ENCODE measurements around the gene MAP1B.

MAP1B gene

DNA sequence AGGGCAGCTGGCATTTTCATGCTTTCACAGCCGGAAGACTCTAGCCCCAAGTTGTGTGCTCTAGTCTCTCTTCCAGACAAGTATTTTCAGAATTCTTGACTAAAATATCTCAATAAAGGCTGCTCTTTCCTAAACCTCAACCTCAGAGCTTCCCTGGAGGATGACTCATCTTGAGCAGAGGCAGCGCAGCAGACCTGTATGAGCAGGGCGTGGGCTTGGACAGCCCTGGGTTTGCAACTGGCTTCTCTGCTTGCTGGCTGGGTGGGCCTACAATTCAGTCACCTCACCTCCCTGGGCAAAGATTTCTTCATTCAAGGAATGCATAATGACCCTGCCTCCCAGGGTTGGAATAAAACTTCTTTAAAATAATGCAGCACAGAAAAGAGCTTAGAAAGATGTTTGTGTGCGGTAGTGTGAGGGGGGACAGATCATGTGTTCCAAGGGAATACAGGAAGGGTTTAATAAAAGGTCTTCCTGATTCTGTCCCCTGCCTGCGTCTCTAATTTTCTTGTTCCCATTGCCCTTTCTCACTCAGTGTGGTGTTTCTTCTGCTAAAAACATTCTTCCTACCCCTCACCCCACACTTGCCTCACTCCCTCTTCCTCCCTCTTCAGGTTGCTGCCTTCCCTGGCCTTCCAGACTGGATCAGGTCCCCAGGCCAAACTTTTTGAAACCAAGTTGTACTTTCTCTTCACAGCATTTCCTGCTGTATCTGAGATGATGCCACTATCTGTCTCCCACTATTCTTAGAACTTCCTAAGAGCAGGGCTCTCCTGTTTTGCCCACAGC is 39.4 kb upstream of the MAP1B start:
- TF ChIP-seq, protein P1, sequence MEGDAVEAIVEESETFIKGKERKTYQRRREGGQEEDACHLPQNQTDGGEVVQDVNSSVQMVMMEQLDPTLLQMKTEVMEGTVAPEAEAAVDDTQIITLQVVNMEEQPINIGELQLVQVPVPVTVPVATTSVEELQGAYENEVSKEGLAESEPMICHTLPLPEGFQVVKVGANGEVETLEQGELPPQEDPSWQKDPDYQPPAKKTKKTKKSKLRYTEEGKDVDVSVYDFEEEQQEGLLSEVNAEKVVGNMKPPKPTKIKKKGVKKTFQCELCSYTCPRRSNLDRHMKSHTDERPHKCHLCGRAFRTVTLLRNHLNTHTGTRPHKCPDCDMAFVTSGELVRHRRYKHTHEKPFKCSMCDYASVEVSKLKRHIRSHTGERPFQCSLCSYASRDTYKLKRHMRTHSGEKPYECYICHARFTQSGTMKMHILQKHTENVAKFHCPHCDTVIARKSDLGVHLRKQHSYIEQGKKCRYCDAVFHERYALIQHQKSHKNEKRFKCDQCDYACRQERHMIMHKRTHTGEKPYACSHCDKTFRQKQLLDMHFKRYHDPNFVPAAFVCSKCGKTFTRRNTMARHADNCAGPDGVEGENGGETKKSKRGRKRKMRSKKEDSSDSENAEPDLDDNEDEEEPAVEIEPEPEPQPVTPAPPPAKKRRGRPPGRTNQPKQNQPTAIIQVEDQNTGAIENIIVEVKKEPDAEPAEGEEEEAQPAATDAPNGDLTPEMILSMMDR (conservative IDR thresholded peaks at IDR 0.05; ENCODE audit: control insufficient read depth, insufficient read depth, low read depth, low read length) = no peak
- no peak overlapping the region for H3K4me3 ChIP-seq (ENCODE audit: control insufficient read depth, low read depth, low read length)
- peak; percentile 77 for DNase-seq (ENCODE audit: low read depth)

DNA sequence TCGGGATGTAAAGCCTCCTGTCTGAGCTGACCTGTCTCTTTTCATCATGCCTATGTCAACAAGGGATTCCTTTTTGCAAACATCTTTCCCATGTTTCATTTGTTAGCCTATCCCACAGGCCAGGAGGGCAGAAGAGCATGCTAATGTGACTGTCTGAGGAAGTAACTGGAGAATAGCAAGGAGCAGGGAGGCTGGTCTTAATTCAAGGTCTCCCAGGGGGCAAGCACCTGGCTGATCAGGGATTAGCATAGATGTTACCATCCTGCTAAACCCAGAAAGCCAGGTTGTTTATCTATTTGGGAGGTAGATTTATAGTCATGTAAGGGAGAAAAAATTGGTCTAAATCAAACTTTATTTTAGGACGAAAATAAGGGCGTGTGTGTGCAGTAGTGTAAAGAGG is 36.7 kb upstream of the MAP1B start:
- DNase-seq (ENCODE audit: low read depth) = no peak
- TF ChIP-seq, protein P1 (conservative IDR thresholded peaks at IDR 0.05; ENCODE audit: control insufficient read depth, insufficient read depth, low read depth, low read length) = no peak

DNA sequence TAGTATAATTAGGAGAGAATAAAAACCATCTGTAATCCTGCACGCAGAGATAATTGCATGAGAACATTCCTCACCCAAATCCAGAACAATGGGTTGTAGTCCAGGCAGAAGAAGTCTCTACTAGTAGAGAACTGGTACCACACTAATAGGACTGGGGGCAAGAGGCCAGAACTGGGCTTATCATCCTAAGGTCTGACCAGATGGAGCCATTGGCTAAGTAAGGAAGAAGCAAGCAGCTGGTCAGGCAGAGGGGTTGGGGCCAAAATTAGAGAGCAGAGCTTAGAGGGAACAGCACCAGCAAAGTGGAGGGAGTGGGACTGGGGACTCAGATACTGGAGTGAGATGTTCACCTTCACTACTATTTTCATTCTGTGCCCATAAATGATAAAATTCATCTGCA is 35.4 kb upstream of the MAP1B start:
- TF ChIP-seq, protein P1 (conservative IDR thresholded peaks at IDR 0.05; ENCODE audit: control insufficient read depth, insufficient read depth, low read depth, low read length) = no peak
- no peak for DNase-seq (ENCODE audit: low read depth)
- no peak overlapping the region for H3K4me3 ChIP-seq (ENCODE audit: control insufficient read depth, low read depth, low read length)

More for the DNA sequence above, 36.7 kb upstream of the MAP1B start:
- no peak overlapping the region for H3K4me3 ChIP-seq (ENCODE audit: control insufficient read depth, low read depth, low read length)

DNA sequence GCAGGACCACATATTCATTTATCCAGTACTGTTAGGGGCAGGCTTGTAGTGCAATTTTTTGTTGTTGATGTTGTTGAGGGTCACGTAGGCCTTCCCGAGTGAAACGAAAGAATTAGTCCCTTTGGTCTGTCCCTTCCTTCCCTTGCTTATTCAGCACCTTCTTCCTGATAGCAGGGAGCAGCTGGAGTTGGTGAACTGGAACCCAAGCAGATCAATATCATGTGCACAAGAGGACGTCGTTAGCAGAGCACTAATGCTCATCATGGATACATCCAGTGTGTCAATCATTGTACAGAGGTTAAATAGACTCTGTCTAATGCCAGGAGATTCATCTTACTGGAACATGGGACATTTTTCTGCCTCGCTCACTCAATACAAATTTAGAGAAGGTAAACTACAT is 33.0 kb upstream of the MAP1B start:
- DNase-seq (ENCODE audit: low read depth) = no peak
- TF ChIP-seq, protein P1 (conservative IDR thresholded peaks at IDR 0.05; ENCODE audit: control insufficient read depth, insufficient read depth, low read depth, low read length) = no peak
- no peak overlapping the region for H3K4me3 ChIP-seq (ENCODE audit: control insufficient read depth, low read depth, low read length)

DNA sequence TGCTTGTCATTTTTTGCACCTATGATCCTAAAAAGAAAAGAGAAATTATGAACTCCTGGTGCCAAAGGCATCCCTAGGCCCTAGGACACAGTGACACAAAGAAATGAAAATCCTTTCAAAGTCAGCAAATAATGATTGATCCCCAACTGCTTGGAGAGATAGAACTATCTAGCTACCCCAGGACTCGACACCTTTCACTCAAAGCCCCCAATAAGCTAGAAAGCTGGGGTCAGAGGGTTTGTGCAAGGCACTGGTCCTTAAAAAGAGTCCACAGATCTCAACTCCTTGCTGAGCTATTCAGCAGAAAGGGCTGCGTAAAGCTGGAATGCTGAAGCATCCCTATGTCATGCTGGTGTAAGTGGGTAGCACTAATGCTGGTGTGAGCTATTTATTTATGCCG is 31.8 kb upstream of the MAP1B start:
- no peak for DNase-seq (ENCODE audit: low read depth)
- TF ChIP-seq, protein P1 (conservative IDR thresholded peaks at IDR 0.05; ENCODE audit: control insufficient read depth, insufficient read depth, low read depth, low read length) = no peak
- no peak overlapping the region for H3K4me3 ChIP-seq (ENCODE audit: control insufficient read depth, low read depth, low read length)

DNA sequence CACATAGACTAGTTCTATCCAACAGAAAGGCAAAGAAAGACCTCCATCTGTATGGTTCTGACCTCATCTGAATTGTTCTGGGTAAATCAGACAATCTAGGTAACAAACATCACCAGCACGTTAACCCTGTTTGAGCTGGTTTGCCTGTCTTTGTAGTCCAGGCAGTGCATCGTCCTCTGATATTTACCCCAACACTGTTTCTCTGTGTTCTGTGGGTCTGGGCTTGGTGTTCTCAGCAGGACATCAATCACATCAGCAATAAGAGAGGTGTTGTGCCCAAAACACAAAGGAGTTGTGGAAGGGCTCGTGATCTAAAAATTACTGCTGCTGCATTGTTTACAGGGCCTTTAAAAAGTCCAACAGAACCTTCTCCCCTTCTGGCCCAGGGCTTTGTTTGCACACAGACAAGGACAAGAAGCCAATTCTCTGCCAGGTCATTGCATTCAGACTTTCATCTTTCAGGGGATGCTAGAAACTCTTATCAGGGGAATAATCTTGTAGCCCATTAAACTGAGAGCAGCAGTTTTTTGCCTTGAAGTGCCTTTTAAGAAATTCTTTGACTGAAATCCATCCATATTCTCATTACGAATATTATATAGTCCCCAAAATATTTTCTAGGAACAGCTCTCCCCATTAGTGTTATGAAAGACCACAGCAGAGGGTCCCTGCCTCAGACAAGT is 30.5 kb upstream of the MAP1B start:
- H3K4me3 ChIP-seq (ENCODE audit: control insufficient read depth, low read depth, low read length) = no peak overlapping the region
- DNase-seq (ENCODE audit: low read depth) = no peak
- TF ChIP-seq, protein P1 (conservative IDR thresholded peaks at IDR 0.05; ENCODE audit: control insufficient read depth, insufficient read depth, low read depth, low read length) = no peak
